Suppressor macrophage treated with lipopolysaccharide for 1 hour (primary cell): ENCODE results near the gene TOMM5.

Experiments used
- DNase-seq, 3 donors: peaks; one replicate each; pipeline ENCODE4 v3.0.0-alpha.2; 2020 to 2022

The TOMM5 gene

GRCh38 chr9:37561682-37562081 is 30.7 kb downstream of the TOMM5 start:
- DNase-seq, result no peak

GRCh38 chr9:37559855-37560592 is 32.4 kb downstream of the TOMM5 start:
- DNase-seq, result no peak

- DNase-seq, result no peak
Measured at GRCh38 chr9:37559125-37559524, 33.3 kb downstream of the TOMM5 start.

- DNase-seq, result no peak
Measured at GRCh38 chr9:37555786-37556185, 36.6 kb downstream of the TOMM5 start.

- no peak for DNase-seq
Measured at GRCh38 chr9:37554318-37554717, 38.1 kb downstream of the TOMM5 start.

GRCh38 chr9:37551888-37552287 is 40.5 kb downstream of the TOMM5 start:
- DNase-seq, result peak in 1 of 3 donors; percentile 24

GRCh38 chr9:37551468-37551867 is 40.9 kb downstream of the TOMM5 start:
- no peak for DNase-seq

- no peak for DNase-seq
Measured at GRCh38 chr9:37550781-37551180, 41.6 kb downstream of the TOMM5 start.

- DNase-seq, result no peak
Measured at GRCh38 chr9:37549527-37549926, 42.9 kb downstream of the TOMM5 start.

GRCh38 chr9:37547328-37547878 is 45.0 kb downstream of the TOMM5 start:
- no peak for DNase-seq

- no peak for DNase-seq
Measured at GRCh38 chr9:37543468-37543867, 48.9 kb downstream of the TOMM5 start.

GRCh38 chr9:37542895-37543294 is 49.5 kb downstream of the TOMM5 start:
- DNase-seq, result no peak

GRCh38 chr9:37542488-37542887 is 49.9 kb downstream of the TOMM5 start:
- no peak for DNase-seq

GRCh38 chr9:37541465-37541864 is 50.9 kb downstream of the TOMM5 start:
- no peak for DNase-seq

- DNase-seq, result no peak
Measured at GRCh38 chr9:37540634-37541033, 51.8 kb downstream of the TOMM5 start.

GRCh38 chr9:37539634-37540033 is 52.8 kb downstream of the TOMM5 start:
- no peak for DNase-seq
